ENCODE measurements around the gene STN1. TPM values are rescaled to one million over a fixed set of nuclear protein-coding genes. Genes with fewer than 3 reads are reported as not detected.

STN1 gene
- 10 to 100 TPM; 12.1 to 15.6 (median 14.7) TPM for total RNA-seq (2021; fragmentation: NEBNext Ultra II Directional; extraction: Animal tissue kit (Norgen Biotek cat#: 25700))
- long read RNA-seq, transcript STN1-201 (10 exons, 1,417 nt) = major isoform, 16 of 25 reads
- long read RNA-seq, partial matches to known transcripts = 1 of 25 reads
- long read RNA-seq, other reads (novel, unspliced or antisense) = 2 of 25 reads

GRCh38 chr10:103918053-103918846 lies at the start of gene STN1:
Gene STN1 (minus strand): TSS chr10:103918184. CDS start chr10:103917594, 590 bp downstream.
- H3K9me3 Mint-ChIP-seq = peaks cover 9% of the 10 kb centered on the region

GRCh38 chr10:103967448-103968071 lies 49.6 kb upstream of the STN1 start:
- no peaks in the 10 kb centered on the region; the same call in 1 of the 2 replicates for H3K36me3 Mint-ChIP-seq (ENCODE audit: low read depth)
- peak overlapping the region; percentile 100 for H3K4me3 Mint-ChIP-seq
- peak overlapping the region; percentile 94 for H3K27ac Mint-ChIP-seq
- peaks cover 41% of the 10 kb centered on the region for H3K4me1 Mint-ChIP-seq (ENCODE audit: low read depth)
- no peak for DNase-seq
- H3K27me3 Mint-ChIP-seq (ENCODE audit: insufficient read depth) = peaks cover 3% of the 10 kb centered on the region; the same call in 1 of the 2 replicates
- no peaks in the 10 kb centered on the region for H3K9me3 Mint-ChIP-seq
- TF ChIP-seq CTCF (IDR thresholded peaks at IDR 0.05) = no peak

More at GRCh38 chr10:103918053-103918846, at the start of gene STN1:
- H3K27ac Mint-ChIP-seq = peak within 1 kb of the TSS; percentile 98
- DNase-seq = peak; percentile 96
- peaks cover 35% of the 10 kb centered on the region for H3K4me1 Mint-ChIP-seq (ENCODE audit: low read depth)
- H3K27me3 Mint-ChIP-seq (ENCODE audit: insufficient read depth) = no peaks in the 10 kb centered on the region
- TF ChIP-seq CTCF (IDR thresholded peaks at IDR 0.05) = peak; percentile 45
- H3K36me3 Mint-ChIP-seq (ENCODE audit: low read depth) = peaks cover 16% of the 10 kb centered on the region
- H3K4me3 Mint-ChIP-seq = peak within 1 kb of the TSS; percentile 99

- Mint-ChIP-seq H3K4me3 (peak within 1 kb of the TSS; percentile 100), H3K27ac (peak within 1 kb of the TSS; percentile 94), H3K9me3 (no peaks in the 10 kb centered on the region), H3K36me3 (ENCODE audit: low read depth) (no peaks in the 10 kb centered on the region), H3K4me1 (ENCODE audit: low read depth) (peaks cover 37% of the 10 kb centered on the region), H3K27me3 (ENCODE audit: insufficient read depth) (peaks cover 3% of the 10 kb centered on the region; the same call in 1 of the 2 replicates)
- TF ChIP-seq CTCF (IDR thresholded peaks at IDR 0.05) = no peak
- DNase-seq = peak; percentile 66
Measured at GRCh38 chr10:103966671-103967447, 48.9 kb upstream of the STN1 start, which contains the start of gene SLK. Gene SLK (plus strand): TSS chr10:103967140. CDS start chr10:103967746, 606 bp downstream.

GRCh38 chr10:103960103-103960502 lies 42.1 kb upstream of the STN1 start:
- H3K4me1 Mint-ChIP-seq (ENCODE audit: low read depth) = no peaks in the 10 kb centered on the region
- peaks cover 10% of the 10 kb centered on the region for H3K27me3 Mint-ChIP-seq (ENCODE audit: insufficient read depth)
- H3K36me3 Mint-ChIP-seq (ENCODE audit: low read depth) = peaks cover 4% of the 10 kb centered on the region
- no peak overlapping the region for H3K27ac Mint-ChIP-seq
- no peak for DNase-seq
- H3K9me3 Mint-ChIP-seq = peaks cover 3% of the 10 kb centered on the region; the same call in 1 of the 2 replicates
- TF ChIP-seq CTCF (IDR thresholded peaks at IDR 0.05) = no peak
- no peak overlapping the region for H3K4me3 Mint-ChIP-seq

GRCh38 chr10:103958996-103959395 lies 41.0 kb upstream of the STN1 start:
- H3K4me3 Mint-ChIP-seq = no peak overlapping the region
- TF ChIP-seq CTCF (IDR thresholded peaks at IDR 0.05) = no peak
- H3K9me3 Mint-ChIP-seq = peaks cover 11% of the 10 kb centered on the region
- H3K27ac Mint-ChIP-seq = no peak overlapping the region
- H3K36me3 Mint-ChIP-seq (ENCODE audit: low read depth) = peaks cover 10% of the 10 kb centered on the region
- H3K4me1 Mint-ChIP-seq (ENCODE audit: low read depth) = no peaks in the 10 kb centered on the region
- peaks cover 13% of the 10 kb centered on the region for H3K27me3 Mint-ChIP-seq (ENCODE audit: insufficient read depth)
- no peak for DNase-seq
